ENCODE results near the gene CAMK2A.

DNA sequence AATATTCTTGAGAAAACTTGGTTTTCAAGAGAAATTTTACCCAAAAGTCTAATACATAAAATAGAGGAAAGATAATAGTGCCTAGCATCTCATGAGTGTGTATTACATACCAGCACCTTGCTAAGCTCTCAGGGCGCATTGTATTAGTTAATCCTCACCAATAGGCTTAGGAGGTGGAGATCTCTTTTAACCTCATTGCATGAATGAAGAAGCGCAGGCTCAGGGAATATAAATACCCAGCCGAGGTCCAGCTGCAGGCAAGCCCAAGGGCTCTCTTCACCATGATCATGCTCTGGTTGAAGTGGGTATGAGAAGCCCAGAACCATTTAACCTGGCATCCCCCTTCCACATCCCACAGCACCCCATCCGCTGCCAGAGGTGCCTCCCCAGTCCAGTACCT, 46.0 kb downstream of the CAMK2A start:
- TF ChIP-seq POLR2A (IDR thresholded peaks at IDR 0.05) (no peak), POLR2AphosphoS5 (IDR thresholded peaks at IDR 0.05) (no peak), CTCF (IDR thresholded peaks at IDR 0.05 in 8 of 11, conservative IDR thresholded peaks at IDR 0.05 in 3 of 11) (no peak)

All from spleen (tissue), 7 donors.